ENCODE data around the gene RABL6. TPM values are rescaled to one million over a fixed set of nuclear protein-coding genes. Genes with fewer than 3 reads are reported as not detected.

RABL6 gene
- total RNA-seq, 2 donors from 2014 or later, result 76.6 to 124 TPM

- intact Hi-C loops (cut with DNase I), result no loop called here
- H3K36me3 ChIP-seq, result no peaks in the 10 kb centered on the region
- TF ChIP-seq, protein P1, sequence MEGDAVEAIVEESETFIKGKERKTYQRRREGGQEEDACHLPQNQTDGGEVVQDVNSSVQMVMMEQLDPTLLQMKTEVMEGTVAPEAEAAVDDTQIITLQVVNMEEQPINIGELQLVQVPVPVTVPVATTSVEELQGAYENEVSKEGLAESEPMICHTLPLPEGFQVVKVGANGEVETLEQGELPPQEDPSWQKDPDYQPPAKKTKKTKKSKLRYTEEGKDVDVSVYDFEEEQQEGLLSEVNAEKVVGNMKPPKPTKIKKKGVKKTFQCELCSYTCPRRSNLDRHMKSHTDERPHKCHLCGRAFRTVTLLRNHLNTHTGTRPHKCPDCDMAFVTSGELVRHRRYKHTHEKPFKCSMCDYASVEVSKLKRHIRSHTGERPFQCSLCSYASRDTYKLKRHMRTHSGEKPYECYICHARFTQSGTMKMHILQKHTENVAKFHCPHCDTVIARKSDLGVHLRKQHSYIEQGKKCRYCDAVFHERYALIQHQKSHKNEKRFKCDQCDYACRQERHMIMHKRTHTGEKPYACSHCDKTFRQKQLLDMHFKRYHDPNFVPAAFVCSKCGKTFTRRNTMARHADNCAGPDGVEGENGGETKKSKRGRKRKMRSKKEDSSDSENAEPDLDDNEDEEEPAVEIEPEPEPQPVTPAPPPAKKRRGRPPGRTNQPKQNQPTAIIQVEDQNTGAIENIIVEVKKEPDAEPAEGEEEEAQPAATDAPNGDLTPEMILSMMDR (IDR thresholded peaks at IDR 0.05), result no peak
- TF ChIP-seq POLR2AphosphoS5 (IDR thresholded peaks at IDR 0.05), result no peak
- TF ChIP-seq POLR2A (IDR thresholded peaks at IDR 0.05), result no peak
- peaks cover 13% of the 10 kb centered on the region for H3K4me1 ChIP-seq (replicated peaks)
- H3K27ac ChIP-seq, result peak overlapping the region; percentile 47 to 74
- H3K9me3 ChIP-seq, result no peaks in the 10 kb centered on the region
- no peak overlapping the region for H3K4me3 ChIP-seq
- H3K27me3 ChIP-seq (replicated peaks; ENCODE audit: insufficient read depth), result no peaks in the 10 kb centered on the region
- DNase-seq (ENCODE audit: low spot score), result no peak
- WGBS, result 86% methylated on average over 21 of the region's 22 CpGs
Measured at GRCh38 chr9:136803551-136804508, 3.9 kb upstream of the RABL6 start.

GRCh38 chr9:136804509-136805206, 3.1 kb upstream of the RABL6 start:
- TF ChIP-seq, protein P1 (IDR thresholded peaks at IDR 0.05), result no peak
- TF ChIP-seq POLR2AphosphoS5 (IDR thresholded peaks at IDR 0.05) (peak; percentile 85), POLR2A (IDR thresholded peaks at IDR 0.05) (no peak)
- H3K27ac ChIP-seq, result peak overlapping the region; percentile 47 to 74
- H3K4me1 ChIP-seq (replicated peaks), result peaks cover 17% of the 10 kb centered on the region
- no peaks in the 10 kb centered on the region for H3K36me3 ChIP-seq
- DNase-seq (ENCODE audit: low spot score), result peak; percentile 77
- no peak overlapping the region for H3K4me3 ChIP-seq
- WGBS, result 62% methylated on average over 17 of the region's 20 CpGs
- H3K9me3 ChIP-seq, result no peaks in the 10 kb centered on the region
- H3K27me3 ChIP-seq (replicated peaks; ENCODE audit: insufficient read depth), result no peaks in the 10 kb centered on the region
- intact Hi-C loops (cut with DNase I), result no loop called here

DNA sequence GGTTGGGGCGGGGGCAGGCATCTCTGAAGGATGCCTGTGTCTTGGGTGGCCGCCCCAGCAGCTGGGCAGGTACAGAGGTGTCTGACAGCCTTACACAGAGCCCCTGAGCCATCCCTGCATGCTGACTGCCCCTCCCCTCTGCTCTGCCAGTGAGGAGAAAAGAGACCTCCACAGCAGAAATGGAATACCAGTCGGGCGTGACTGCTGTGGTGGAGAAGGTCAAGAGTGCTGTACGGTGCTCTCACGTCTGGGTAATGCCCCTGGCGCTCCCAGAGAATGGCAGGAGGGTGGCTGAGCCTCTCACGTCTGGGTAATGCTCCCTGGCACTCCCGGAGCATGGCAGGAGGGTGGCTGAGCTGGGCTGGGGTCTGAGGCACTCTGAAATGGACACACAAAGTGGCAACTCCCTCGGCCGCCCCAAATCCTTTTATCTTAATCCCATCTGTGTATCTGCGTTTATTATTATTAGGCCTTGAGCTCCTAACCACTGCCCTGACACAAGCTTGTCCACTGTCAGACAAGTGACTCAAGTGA, 2.5 kb upstream of the RABL6 start:
- WGBS, result 88% methylated on average over 12 of the region's 12 CpGs
- intact Hi-C loops (cut with DNase I), result no loop called here
- peaks cover 19% of the 10 kb centered on the region for H3K4me1 ChIP-seq (replicated peaks)
- no peaks in the 10 kb centered on the region for H3K9me3 ChIP-seq
- DNase-seq (ENCODE audit: low spot score), result no peak
- H3K27ac ChIP-seq, result peak overlapping the region in 1 of 2 donors; percentile 74
- H3K36me3 ChIP-seq, result no peaks in the 10 kb centered on the region
- TF ChIP-seq, protein P1 (IDR thresholded peaks at IDR 0.05), result no peak
- TF ChIP-seq POLR2AphosphoS5 (IDR thresholded peaks at IDR 0.05) (no peak), POLR2A (IDR thresholded peaks at IDR 0.05) (no peak)
- no peak overlapping the region for H3K4me3 ChIP-seq
- H3K27me3 ChIP-seq (replicated peaks; ENCODE audit: insufficient read depth), result no peaks in the 10 kb centered on the region

- H3K9me3 ChIP-seq, result no peaks in the 10 kb centered on the region
- no peak for DNase-seq (ENCODE audit: low spot score)
- no peaks in the 10 kb centered on the region for H3K27me3 ChIP-seq (replicated peaks; ENCODE audit: insufficient read depth)
- intact Hi-C loops (cut with DNase I), result no loop called here
- peaks cover 15% of the 10 kb centered on the region for H3K4me1 ChIP-seq (replicated peaks)
- no peak overlapping the region for H3K4me3 ChIP-seq
- peak overlapping the region in 1 of 2 donors; percentile 95 for H3K27ac ChIP-seq
- TF ChIP-seq POLR2A (IDR thresholded peaks at IDR 0.05) (no peak), POLR2AphosphoS5 (IDR thresholded peaks at IDR 0.05) (no peak)
- TF ChIP-seq, protein P1 (IDR thresholded peaks at IDR 0.05), result no peak
- WGBS, result 95% methylated on average over 10 of the region's 10 CpGs
- no peaks in the 10 kb centered on the region for H3K36me3 ChIP-seq
Measured at GRCh38 chr9:136806067-136806466, 1.7 kb upstream of the RABL6 start.
